Neural cell (in vitro differentiated cells): ENCODE results near the gene POLD4. TPM values are rescaled to one million over a fixed set of nuclear protein-coding genes. Genes with fewer than 3 reads are reported as not detected.

Experiments
- H2AFZ ChIP-seq: fragments of 200-600, 300-800 bp; sonication (generic), shearing (Covaris generic); 2 replicates; pipeline ENCODE4 v1.6.0; 2014; ENCODE audit warnings: low read depth, mild to moderate bottlenecking, antibody characterized with exemption, low read length, moderate library complexity
- H3F3A ChIP-seq: fragments of 200-600 bp; shearing (Covaris generic); 2 replicates; pipeline ENCODE4 v1.6.1; 2016; ENCODE audit warnings: mild to moderate bottlenecking, moderate library complexity, mixed read lengths, antibody characterized with exemption, low read length; ENCODE audit not compliant: insufficient read depth, poor library complexity, severe bottlenecking
- H3K27ac ChIP-seq: fragments of 200-600, 300-800 bp; sonication (generic), shearing (Covaris generic); 2 replicates; pipeline ENCODE4 v1.5.1; 2014; ENCODE audit warnings: mild to moderate bottlenecking, low read length, moderate library complexity
- H3K27me3 ChIP-seq: fragments of 300-800, 200-600 bp; sonication (generic), shearing (Covaris generic); 2 replicates; pipeline ENCODE4 v1.6.0; 2014; ENCODE audit warnings: mild to moderate bottlenecking, low read depth, low read length, moderate library complexity; ENCODE audit not compliant: insufficient read depth
- H3K36me3 ChIP-seq: fragments of 300-800, 200-600 bp; sonication (generic), shearing (Covaris generic); 2 replicates; pipeline ENCODE4 v1.5.1; 2014; ENCODE audit warnings: mild to moderate bottlenecking, antibody characterized with exemption, low read length, moderate library complexity; ENCODE audit not compliant: insufficient read depth
- H3K4me2 ChIP-seq: fragments of 300-800, 200-600 bp; sonication (generic), shearing (Covaris generic); 2 replicates; pipeline ENCODE4 v1.6.0; 2014; ENCODE audit warnings: mild to moderate bottlenecking, low read length
- H3K4me3 ChIP-seq: fragments of 300-800, 200-600 bp; sonication (generic), shearing (Covaris generic); 2 replicates; pipeline ENCODE4 v1.5.1; 2014; ENCODE audit warnings: mild to moderate bottlenecking, low read length, moderate library complexity
- H3K79me2 ChIP-seq: fragments of 200-600 bp; shearing (Covaris generic); replicated peaks from 2 replicates; pipeline ENCODE4 v1.6.0; 2014; ENCODE audit warnings: mild to moderate bottlenecking, low read length, moderate library complexity; ENCODE audit not compliant: insufficient read depth
- H3K9ac ChIP-seq: fragments of 300-800, 200-600 bp; sonication (generic), shearing (Covaris generic); 2 replicates; pipeline ENCODE4 v1.6.1; 2016; ENCODE audit warnings: mild to moderate bottlenecking, low read length, mixed read lengths
- H3K9me2 ChIP-seq: fragments of 200-600 bp; shearing (Covaris generic); 2 replicates; pipeline ENCODE4 v1.6.1; 2016; ENCODE audit warnings: mild to moderate bottlenecking, low read length, mixed read lengths; ENCODE audit not compliant: insufficient read depth
- H3K9me3 ChIP-seq: fragments of 200-600, 300-800 bp; sonication (generic), shearing (Covaris generic); 2 replicates; pipeline ENCODE4 v1.6.1; 2016; ENCODE audit warnings: mild to moderate bottlenecking, mixed run types, low read length, moderate library complexity, mixed read lengths
- H4K20me1 ChIP-seq: fragments of 200-600 bp; shearing (Covaris generic); 2 replicates; pipeline ENCODE4 v1.6.1; 2016; ENCODE audit warnings: mild to moderate bottlenecking, mixed run types; ENCODE audit not compliant: insufficient read depth
- CTCF ChIP-seq: fragments of 450-650 bp; IDR thresholded peaks from 2 replicates; pipeline ENCODE4 v1.5.1; 2014; ENCODE audit warnings: antibody characterized with exemption, mild to moderate bottlenecking, moderate library complexity; ENCODE audit not compliant: poor library complexity, severe bottlenecking
- EP300 ChIP-seq: fragments of 450-650 bp; conservative IDR thresholded peaks from 2 replicates; pipeline ENCODE4 v1.6.1; 2014; ENCODE audit warnings: antibody characterized with exemption, mild to moderate bottlenecking, moderate library complexity; ENCODE audit not compliant: poor library complexity, severe bottlenecking
- EZH2 ChIP-seq: fragments of 200-600, 300-800 bp; shearing (Covaris generic), sonication (generic); IDR thresholded peaks from 2 replicates; pipeline ENCODE4 v1.6.1; 2014; ENCODE audit warnings: antibody characterized with exemption, low read length, borderline replicate concordance, mild to moderate bottlenecking; ENCODE audit not compliant: insufficient read depth, poor library complexity, severe bottlenecking
- MXI1 ChIP-seq: fragments of 450-650 bp; conservative IDR thresholded peaks from 2 replicates; pipeline ENCODE4 v1.6.1; 2014; ENCODE audit warnings: antibody characterized with exemption, mild to moderate bottlenecking; ENCODE audit not compliant: poor library complexity, severe bottlenecking
- POLR2AphosphoS5 ChIP-seq: IDR thresholded peaks from 2 replicates; pipeline ENCODE4 v1.6.1; 2012
- RAD21 ChIP-seq: fragments of 450-650 bp; conservative IDR thresholded peaks from 2 replicates; pipeline ENCODE4 v1.6.1; 2014; ENCODE audit warnings: antibody characterized with exemption, mild to moderate bottlenecking, moderate library complexity
- REST ChIP-seq: IDR thresholded peaks from 2 replicates; pipeline ENCODE4 v1.6.1; 2012; ENCODE audit warnings: borderline replicate concordance
- SMC3 ChIP-seq: fragments of 450-650 bp; conservative IDR thresholded peaks from 2 replicates; pipeline ENCODE4 v1.6.1; 2014; ENCODE audit warnings: antibody characterized with exemption, mild to moderate bottlenecking, moderate library complexity; ENCODE audit not compliant: poor library complexity
- TAF1 ChIP-seq: IDR thresholded peaks from 2 replicates; pipeline ENCODE4 v1.6.1; 2012; ENCODE audit warnings: low read depth
- polyA plus RNA-seq: library from polyadenylated mRNA; depleted of rRNA; stranded (reverse); fragments of >200 nt; gene quantifications from 2 replicates; pipeline ENCODE4 v1.2.3, GENCODE V29; 2014

Gene POLD4
- polyA plus RNA-seq, 1 donor from 2014 or later = 6.8 TPM

- Histone ChIP-seq H4K20me1 (no peaks in the 10 kb centered on the region), H3K4me3 (no peak overlapping the region), H3K36me3 (no peaks in the 10 kb centered on the region), H2AFZ (no peak overlapping the region), H3F3A (no peaks in the 10 kb centered on the region), H3K27me3 (peaks cover 28% of the 10 kb centered on the region), H3K27ac (no peak overlapping the region), H3K4me2 (no peak overlapping the region), H3K9me3 (no peaks in the 10 kb centered on the region), H3K79me2 (no peaks in the 10 kb centered on the region), H3K9me2 (no peaks in the 10 kb centered on the region), H3K9ac (no peak overlapping the region)
- TF ChIP-seq CTCF (no peak), MXI1 (no peak), REST (no peak), SMC3 (no peak), TAF1 (no peak)
These were observed 16.5 kb upstream of the POLD4 start for GRCh38 chr11:67369801-67370284.

GRCh38 chr11:67369275-67369674 is 15.9 kb upstream of the POLD4 start:
- TF ChIP-seq RAD21 (no peak), TAF1 (no peak), EP300 (no peak), MXI1 (no peak), REST (no peak), SMC3 (no peak), CTCF (no peak), EZH2 (no peak), POLR2AphosphoS5 (no peak)
- Histone ChIP-seq H3K36me3 (no peaks in the 10 kb centered on the region), H3K9ac (no peak overlapping the region), H2AFZ (no peak overlapping the region), H3F3A (no peaks in the 10 kb centered on the region), H3K9me3 (no peaks in the 10 kb centered on the region), H3K4me2 (no peak overlapping the region), H3K27me3 (peaks cover 22% of the 10 kb centered on the region), H3K9me2 (no peaks in the 10 kb centered on the region), H3K27ac (no peak overlapping the region), H3K4me3 (no peak overlapping the region), H4K20me1 (no peaks in the 10 kb centered on the region), H3K79me2 (no peaks in the 10 kb centered on the region)
